HG03159 (cell line): ENCODE data around the gene BMP2.
A peak's percentile ranks its signal among the peaks of the same experiment; 100 is the strongest.

Experiments
- ATAC-seq: cut with Tn5 transposase; IDR thresholded peaks from one replicate; pipeline ENCODE4 v1.9.1; 2021; ENCODE audit warnings: mild to moderate bottlenecking, moderate library complexity; ENCODE audit not compliant: unreplicated experiment

The BMP2 gene

GRCh38 chr20:6828794-6829423 lies 61.4 kb downstream of the BMP2 start:
- peak; percentile 95 for ATAC-seq

GRCh38 chr20:6829510-6830116 lies 62.1 kb downstream of the BMP2 start:
- ATAC-seq, result no peak
